GM19099 (cell line): ENCODE measurements around the gene PLEKHM3.

Source experiments
- POLR2A ChIP-seq: IDR thresholded peaks from 3 replicates; pipeline ENCODE4 v1.6.1; 2011; ENCODE audit warnings: low read depth; ENCODE audit not compliant: insufficient read length; ENCODE audit errors: extremely low read depth

The PLEKHM3 gene

DNA sequence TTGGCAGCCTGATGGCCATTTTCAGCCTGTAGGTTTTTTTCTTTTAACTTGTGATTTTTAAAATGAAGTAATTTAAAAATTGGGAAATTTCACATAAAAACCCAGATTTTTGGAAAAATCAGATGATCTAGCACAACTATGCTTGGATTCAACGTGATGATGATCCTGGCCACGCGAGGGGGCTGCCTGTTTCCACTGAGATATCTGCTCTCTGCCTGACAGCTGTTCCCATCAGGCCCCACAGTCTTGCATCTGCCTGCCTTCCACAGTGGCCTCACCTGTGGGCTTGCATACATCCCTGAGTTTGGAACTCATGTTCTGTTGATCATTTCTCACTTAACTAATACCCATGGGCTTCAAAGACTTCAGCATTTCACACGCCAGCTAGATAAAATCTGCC, 163.5 kb downstream of the PLEKHM3 start:
- no peak for TF ChIP-seq POLR2A

DNA sequence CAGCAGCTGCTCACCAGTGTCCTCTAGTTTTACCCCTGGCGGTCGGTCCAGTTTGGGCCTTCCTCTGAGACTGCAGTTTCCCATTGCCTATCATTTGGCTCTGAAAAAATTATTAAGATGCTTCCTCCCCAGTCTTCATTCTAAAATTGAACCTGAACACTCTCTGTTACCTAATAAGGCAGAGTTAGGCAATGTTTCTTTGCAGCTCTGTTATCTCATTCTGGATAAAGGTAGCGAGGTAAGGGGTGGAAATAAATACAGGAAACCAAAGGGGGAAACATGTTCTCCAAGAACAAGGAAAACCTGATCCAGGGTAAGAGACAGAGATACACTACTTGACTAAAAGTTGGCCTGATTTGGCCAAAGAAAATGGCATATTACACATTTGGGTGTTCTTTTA, 164.6 kb downstream of the PLEKHM3 start:
- TF ChIP-seq POLR2A: no peak

DNA sequence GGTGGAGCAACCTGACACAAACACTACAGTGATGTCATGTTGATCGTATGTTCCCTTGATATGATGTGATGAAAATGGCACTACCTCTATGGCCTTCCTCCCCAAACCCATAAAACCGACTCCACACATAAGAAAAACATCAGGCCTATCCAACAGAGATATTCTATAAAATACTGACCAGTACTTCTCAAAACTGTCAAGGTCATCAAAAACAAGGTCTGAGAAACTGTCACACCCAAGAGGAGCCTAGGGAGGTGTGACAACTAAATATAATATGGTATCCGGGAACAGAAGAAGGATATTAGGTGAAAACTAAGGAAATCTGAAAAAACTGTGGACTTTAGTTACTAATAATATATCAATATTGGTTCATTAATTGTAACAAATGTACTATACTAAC, 169.7 kb downstream of the PLEKHM3 start:
- TF ChIP-seq POLR2A: no peak

- TF ChIP-seq POLR2A: no peak
These were observed 170.6 kb downstream of the PLEKHM3 start for GRCh38 chr2:207854484-207855440.

DNA sequence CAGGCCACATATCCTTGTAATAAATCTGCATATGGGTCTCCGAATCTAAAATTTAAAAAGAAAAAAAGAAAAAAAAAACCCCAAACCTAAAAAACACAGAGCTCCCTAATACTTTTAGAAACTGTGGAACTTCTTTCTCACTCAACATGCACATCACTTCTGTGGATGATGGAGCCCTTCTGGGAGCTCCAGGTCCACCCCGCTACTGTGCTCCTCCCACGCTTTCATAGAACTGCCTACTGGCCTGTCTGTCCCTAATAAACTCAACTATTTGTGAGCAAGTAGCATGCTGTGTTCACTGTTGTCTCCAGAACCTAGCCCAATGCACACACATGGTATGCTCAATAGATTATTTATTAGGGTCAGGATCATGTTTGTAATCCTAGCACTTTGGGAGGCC, 172.5 kb downstream of the PLEKHM3 start:
- no peak for TF ChIP-seq POLR2A

GRCh38 chr2:207849443-207849842, 175.9 kb downstream of the PLEKHM3 start:
- TF ChIP-seq POLR2A: no peak

DNA sequence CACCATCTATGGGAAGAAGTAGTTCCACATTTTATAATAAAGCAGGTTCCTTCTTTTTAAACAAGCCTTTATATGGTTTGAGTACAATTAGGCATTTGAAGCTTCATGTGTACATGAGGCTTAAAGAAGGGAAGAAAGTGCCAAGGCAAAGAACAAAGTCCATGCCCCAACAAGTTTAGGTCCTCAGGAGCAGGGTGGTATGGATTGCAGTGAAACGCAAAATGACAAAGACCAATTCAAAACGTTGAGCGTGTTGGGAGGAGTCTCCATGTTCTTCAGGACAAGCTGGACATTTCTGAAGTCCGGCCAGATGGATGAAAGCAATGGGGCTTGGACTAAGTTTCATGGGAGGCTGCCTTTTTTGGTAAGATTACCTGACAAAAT, 176.8 kb downstream of the PLEKHM3 start:
- TF ChIP-seq POLR2A: no peak

DNA sequence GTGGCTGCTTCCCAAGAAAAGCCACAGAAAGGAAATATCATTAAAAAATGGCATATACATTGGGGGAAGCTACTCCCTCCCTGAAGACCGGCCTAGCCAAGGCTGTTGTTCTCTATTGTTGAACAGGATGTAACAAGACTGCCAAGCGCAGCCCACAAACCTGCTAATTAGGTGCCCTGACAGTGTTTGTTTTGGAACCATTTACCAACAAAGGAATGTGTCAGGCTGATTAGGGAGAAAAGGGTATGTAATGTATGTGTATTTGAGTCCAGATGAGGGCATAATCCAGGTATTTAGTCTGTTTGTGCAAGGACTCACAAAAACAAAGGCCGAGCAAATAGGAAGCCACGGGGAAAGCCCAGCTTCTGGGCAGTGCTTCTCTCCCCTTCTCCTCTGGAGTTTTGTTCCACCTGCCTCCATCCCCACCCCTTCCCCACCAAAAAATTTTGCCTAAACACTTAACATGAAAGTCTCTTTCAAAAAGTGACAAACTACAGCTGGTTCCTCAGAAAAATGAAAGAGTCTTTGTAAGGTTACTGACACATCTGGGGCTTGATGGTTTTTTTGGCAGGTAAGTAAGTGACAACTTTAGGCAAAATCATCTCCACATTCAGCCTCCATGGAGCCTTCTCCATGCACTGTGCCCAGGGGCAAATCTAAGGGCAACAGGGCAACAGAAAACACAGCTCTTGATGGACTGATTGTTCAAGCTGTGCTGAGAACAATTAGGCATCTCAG, 177.4 kb downstream of the PLEKHM3 start:
- no peak for TF ChIP-seq POLR2A

- no peak for TF ChIP-seq POLR2A
These were observed 178.1 kb downstream of the PLEKHM3 start for GRCh38 chr2:207847098-207847806.

- TF ChIP-seq POLR2A: no peak
These were observed 180.0 kb downstream of the PLEKHM3 start for GRCh38 chr2:207845202-207845864.

GRCh38 chr2:207844648-207845047, 180.7 kb downstream of the PLEKHM3 start:
- no peak for TF ChIP-seq POLR2A

DNA sequence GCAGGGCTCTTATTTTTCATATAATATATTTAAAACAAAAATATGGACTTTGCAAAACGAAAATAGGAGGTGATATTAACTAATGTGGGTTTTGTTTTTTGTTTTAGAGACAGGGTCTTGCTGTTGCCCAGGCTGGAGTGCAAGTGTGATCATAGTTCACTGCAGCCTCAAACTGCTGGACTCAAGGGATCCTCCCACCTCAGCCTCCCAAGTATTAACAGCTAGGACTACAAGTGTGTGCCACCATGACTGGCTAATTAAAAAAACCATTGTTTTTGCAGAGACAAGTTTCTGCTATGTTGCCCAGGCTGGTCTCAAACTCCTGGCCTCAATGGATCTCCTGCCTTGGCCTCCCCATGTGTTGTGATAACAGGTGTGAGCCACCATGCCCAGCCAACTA, 185.2 kb downstream of the PLEKHM3 start:
- no peak for TF ChIP-seq POLR2A

- no peak for TF ChIP-seq POLR2A
These were observed 185.8 kb downstream of the PLEKHM3 start for GRCh38 chr2:207839575-207839974.

DNA sequence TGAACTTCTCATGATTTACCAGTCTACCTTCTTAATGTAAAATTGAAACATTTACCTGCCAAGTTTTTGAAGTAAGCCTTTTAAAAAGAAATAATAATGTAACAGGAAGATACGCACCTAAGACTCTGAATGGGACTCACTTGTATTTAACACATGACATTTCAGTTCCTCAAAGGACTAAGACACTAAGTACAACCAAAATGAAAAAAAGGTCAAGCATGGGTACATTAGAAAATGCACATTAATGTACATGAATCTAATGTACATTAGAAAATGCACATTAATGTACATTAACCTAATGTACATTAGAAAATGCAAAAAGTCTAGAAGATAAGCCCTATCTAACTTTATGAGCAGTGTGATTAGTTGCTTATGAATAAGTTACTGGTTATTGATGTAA, 186.3 kb downstream of the PLEKHM3 start:
- no peak for TF ChIP-seq POLR2A
